OCI-LY1 (cell line): Measurements from ENCODE around the gene ICE1.

Source experiments
- EZH2 ChIP-seq: fragments of 200-600 bp; sonication (generic), shearing (Covaris generic); IDR thresholded peaks from 2 replicates; pipeline ENCODE4 v1.8.0; 2017; ENCODE audit warnings: borderline replicate concordance, mixed run types, mild to moderate bottlenecking, antibody characterized with exemption, low read length, moderate library complexity, mixed read lengths
- TF ChIP-seq, protein P1 (sequence below): fragments of 200-600 bp; sonication (generic), shearing (Covaris generic); IDR thresholded peaks from 2 replicates; pipeline ENCODE4 v1.5.1; 2017; ENCODE audit warnings: mild to moderate bottlenecking, antibody characterized with exemption, low read length, moderate library complexity, mixed read lengths

- TF ChIP-seq, protein P1, sequence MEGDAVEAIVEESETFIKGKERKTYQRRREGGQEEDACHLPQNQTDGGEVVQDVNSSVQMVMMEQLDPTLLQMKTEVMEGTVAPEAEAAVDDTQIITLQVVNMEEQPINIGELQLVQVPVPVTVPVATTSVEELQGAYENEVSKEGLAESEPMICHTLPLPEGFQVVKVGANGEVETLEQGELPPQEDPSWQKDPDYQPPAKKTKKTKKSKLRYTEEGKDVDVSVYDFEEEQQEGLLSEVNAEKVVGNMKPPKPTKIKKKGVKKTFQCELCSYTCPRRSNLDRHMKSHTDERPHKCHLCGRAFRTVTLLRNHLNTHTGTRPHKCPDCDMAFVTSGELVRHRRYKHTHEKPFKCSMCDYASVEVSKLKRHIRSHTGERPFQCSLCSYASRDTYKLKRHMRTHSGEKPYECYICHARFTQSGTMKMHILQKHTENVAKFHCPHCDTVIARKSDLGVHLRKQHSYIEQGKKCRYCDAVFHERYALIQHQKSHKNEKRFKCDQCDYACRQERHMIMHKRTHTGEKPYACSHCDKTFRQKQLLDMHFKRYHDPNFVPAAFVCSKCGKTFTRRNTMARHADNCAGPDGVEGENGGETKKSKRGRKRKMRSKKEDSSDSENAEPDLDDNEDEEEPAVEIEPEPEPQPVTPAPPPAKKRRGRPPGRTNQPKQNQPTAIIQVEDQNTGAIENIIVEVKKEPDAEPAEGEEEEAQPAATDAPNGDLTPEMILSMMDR, result no peak
- no peak for TF ChIP-seq EZH2
Measured at GRCh38 chr5:5404381-5404780, 18.1 kb upstream of the ICE1 start.
